Suprapubic skin (tissue), 4 donors: Measurements from ENCODE around the gene FMO3. TPM values are rescaled to one million over a fixed set of nuclear protein-coding genes. Genes with fewer than 3 reads are reported as not detected.

Experiments
- DNase-seq, 2 donors: peaks; one replicate each; pipeline ENCODE4 v3.0.0-alpha.2; 2019; ENCODE audit warnings: low spot score in 2 of 2
- H3K27ac ChIP-seq: fragments of 200-600 bp; sonication (generic); one replicate; pipeline ENCODE4 v1.5.1; 2019
- H3K27me3 ChIP-seq: fragments of 200-600 bp; sonication (generic); one replicate; pipeline ENCODE4 v1.5.1; 2019
- H3K36me3 ChIP-seq: fragments of 200-600 bp; sonication (generic); one replicate; pipeline ENCODE4 v1.5.1; 2019
- H3K4me1 ChIP-seq: fragments of 200-600 bp; sonication (generic); one replicate; pipeline ENCODE4 v1.5.1; 2019
- H3K4me3 ChIP-seq: fragments of 200-600 bp; sonication (generic); one replicate; pipeline ENCODE4 v1.5.1; 2019; ENCODE audit warnings: mild to moderate bottlenecking
- H3K9me3 ChIP-seq: fragments of 200-600 bp; sonication (generic); one replicate; pipeline ENCODE4 v1.5.1; 2019
- CTCF ChIP-seq, 2 donors: fragments of 200-600 bp in 1 of 2; fragments of 450-650 bp in 1 of 2; sonication (generic) in 1 of 2; IDR thresholded peaks; one replicate each; pipeline ENCODE4 v1.5.1; 2016 to 2019; ENCODE audit warnings: antibody characterized with exemption in 2 of 2, mild to moderate bottlenecking in 1 of 2, moderate library complexity in 1 of 2
- EP300 ChIP-seq: sonication (generic); formaldehyde crosslinking; IDR thresholded peaks from one replicate; pipeline ENCODE4 v1.6.1; 2017; ENCODE audit warnings: antibody characterized with exemption
- POLR2A ChIP-seq, 2 donors: fragments of 450-650 bp; IDR thresholded peaks; one replicate each; pipeline ENCODE4 v1.6.1; 2017; ENCODE audit warnings: antibody characterized with exemption in 2 of 2, mild to moderate bottlenecking in 2 of 2, moderate library complexity in 2 of 2
- POLR2AphosphoS5 ChIP-seq, 3 donors: sonication (generic); formaldehyde crosslinking; IDR thresholded peaks; one replicate each; pipeline ENCODE4 v1.6.1; 2017; ENCODE audit warnings: antibody characterized with exemption in 3 of 3
- WGBS: methylation state at CpG from one replicate; pipeline ENCODE4 v1.1.5; 2018; 5-methylcytosine and 5-hydroxymethylcytosine counted together
- total RNA-seq, 4 donors: library from RNA; depleted of rRNA; stranded (reverse); fragments of >200 nt; gene quantifications; one replicate each; pipeline ENCODE4 v1.1.0, GENCODE V29; 2016

The FMO3 gene
- total RNA-seq, 4 donors from 2014 or later = 0.36 to 3.8 (median 1.7) TPM

GRCh38 chr1:171083222-171083621 lies 7.5 kb upstream of the FMO3 start:
- 69% methylated on average over 5 of the region's 5 CpGs for WGBS
- Histone ChIP-seq H3K4me1 (no peaks in the 10 kb centered on the region), H3K36me3 (no peaks in the 10 kb centered on the region), H3K27me3 (no peaks in the 10 kb centered on the region), H3K4me3 (no peak overlapping the region), H3K27ac (no peak overlapping the region), H3K9me3 (no peaks in the 10 kb centered on the region)
- TF ChIP-seq POLR2A (IDR thresholded peaks at IDR 0.05) (no peak), EP300 (no peak), POLR2AphosphoS5 (IDR thresholded peaks at IDR 0.05) (no peak), CTCF (IDR thresholded peaks at IDR 0.05) (no peak)
- no peak for DNase-seq

- H3K36me3 ChIP-seq = no peaks in the 10 kb centered on the region
- TF ChIP-seq CTCF (IDR thresholded peaks at IDR 0.05) = no peak
- no peak for TF ChIP-seq EP300
- no peak for TF ChIP-seq POLR2AphosphoS5 (IDR thresholded peaks at IDR 0.05)
- no peak for TF ChIP-seq POLR2A (IDR thresholded peaks at IDR 0.05)
- DNase-seq = no peak
- no peak overlapping the region for H3K27ac ChIP-seq
- no peaks in the 10 kb centered on the region for H3K27me3 ChIP-seq
- H3K4me3 ChIP-seq = no peak overlapping the region
- no peaks in the 10 kb centered on the region for H3K9me3 ChIP-seq
- H3K4me1 ChIP-seq = no peaks in the 10 kb centered on the region
Measured at GRCh38 chr1:171084091-171084490, 6.6 kb upstream of the FMO3 start.

- DNase-seq = no peak
- 93% methylated on average over 2 of the region's 2 CpGs for WGBS
- TF ChIP-seq POLR2A (IDR thresholded peaks at IDR 0.05) (no peak), POLR2AphosphoS5 (IDR thresholded peaks at IDR 0.05) (no peak), EP300 (no peak), CTCF (IDR thresholded peaks at IDR 0.05) (no peak)
- Histone ChIP-seq H3K9me3 (no peaks in the 10 kb centered on the region), H3K27me3 (no peaks in the 10 kb centered on the region), H3K4me3 (no peak overlapping the region), H3K4me1 (no peaks in the 10 kb centered on the region), H3K27ac (no peak overlapping the region), H3K36me3 (no peaks in the 10 kb centered on the region)
Measured at GRCh38 chr1:171084870-171085269, 5.8 kb upstream of the FMO3 start.

GRCh38 chr1:171087896-171088295 lies 2.8 kb upstream of the FMO3 start:
- no peak for DNase-seq
- no peaks in the 10 kb centered on the region for H3K36me3 ChIP-seq
- H3K27me3 ChIP-seq = no peaks in the 10 kb centered on the region
- no peaks in the 10 kb centered on the region for H3K9me3 ChIP-seq
- H3K4me3 ChIP-seq = no peak overlapping the region
- H3K4me1 ChIP-seq = no peaks in the 10 kb centered on the region
- H3K27ac ChIP-seq = no peak overlapping the region
- TF ChIP-seq EP300 (no peak), POLR2A (IDR thresholded peaks at IDR 0.05) (no peak), CTCF (IDR thresholded peaks at IDR 0.05) (no peak)

DNA sequence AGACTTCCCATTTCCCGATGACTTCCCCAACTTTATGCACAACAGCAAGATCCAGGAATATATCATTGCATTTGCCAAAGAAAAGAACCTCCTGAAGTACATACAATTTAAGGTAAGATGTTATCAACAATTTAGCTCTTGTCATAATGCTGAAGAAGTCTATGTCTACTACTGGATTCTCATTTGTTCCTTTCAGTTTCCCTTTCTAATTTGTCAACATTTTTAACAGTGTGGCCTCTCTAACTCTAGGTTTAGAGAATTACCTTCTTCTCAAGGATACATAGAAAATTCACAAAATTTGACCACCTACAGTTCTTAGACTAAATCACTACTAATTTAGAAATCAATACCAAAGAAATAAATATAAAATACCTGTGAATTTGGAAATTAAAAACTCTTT lies 13.2 kb downstream of the FMO3 start:
- TF ChIP-seq POLR2A (IDR thresholded peaks at IDR 0.05) (no peak), EP300 (no peak), POLR2AphosphoS5 (IDR thresholded peaks at IDR 0.05) (no peak), CTCF (IDR thresholded peaks at IDR 0.05) (no peak)
- H3K4me1 ChIP-seq = no peaks in the 10 kb centered on the region
- WGBS = 94% methylated on average over 1 of the region's 1 CpG

More for the DNA sequence above, 13.2 kb downstream of the FMO3 start:
- Histone ChIP-seq H3K9me3 (no peaks in the 10 kb centered on the region), H3K27ac (no peak overlapping the region), H3K36me3 (no peaks in the 10 kb centered on the region), H3K4me3 (no peak overlapping the region), H3K27me3 (no peaks in the 10 kb centered on the region)
- no peak for DNase-seq
